ENCODE results near the gene C19orf53. TPM values are rescaled to one million over a fixed set of nuclear protein-coding genes. Genes with fewer than 3 reads are reported as not detected.

The C19orf53 gene
- total and polyA plus RNA-seq, 10 of the 15 experiments (the other 5 are each of a cell fraction or from before 2014, with no cell fraction given) = 109 to 449 (median 218) TPM

DNA sequence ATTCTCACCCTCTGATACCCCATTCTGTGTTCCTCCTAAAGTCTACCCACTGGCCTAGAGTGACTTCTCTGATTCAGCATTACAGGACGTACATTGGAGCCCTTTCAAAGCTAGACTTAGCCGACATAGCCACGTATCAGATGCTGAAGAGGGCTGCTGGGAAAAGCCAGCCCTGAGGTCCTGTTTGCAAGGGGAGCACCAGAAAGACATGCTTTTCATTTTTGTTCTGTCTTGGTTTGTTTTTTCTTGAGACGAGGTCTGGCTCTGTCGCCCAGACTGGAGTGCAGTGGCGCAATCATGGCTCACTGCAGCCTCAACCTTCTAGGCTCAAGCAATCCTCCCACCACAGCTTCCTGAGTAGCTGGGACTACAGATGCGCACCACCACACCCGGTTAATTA lies 14.7 kb downstream of the C19orf53 start:
- H3K79me2 ChIP-seq (ENCODE audit: control insufficient read depth, insufficient read depth, low read length) = no peaks in the 10 kb centered on the region
- SMC1A ChIA-PET (ENCODE audit: uncharacterized antibody, unreplicated experiment) = interaction anchor here (1.4 to 2.8 kb wide), 3 partner anchors 14 to 73 kb away, joined by 5 to 21 read pairs (median 7); no protein-coding TSS in a partner anchor
- DNase-seq (ENCODE audit: low read depth, low spot score) (no peak), ATAC-seq (no peak; the same call in 2 of the 3 replicates), FAIRE-seq (no peak)
- peak overlapping the region; percentile 41; the same call in 1 of the 2 replicates for H3K4me2 ChIP-seq (ENCODE audit: control insufficient read depth, insufficient read depth)
- H3K9me3 ChIP-seq (replicated peaks; ENCODE audit: control insufficient read depth, insufficient read depth, low read length) = no peaks in the 10 kb centered on the region
- no peak overlapping the region for H3K4me3 ChIP-seq
- intact Hi-C loops (cut with micrococcal nuclease; ENCODE audit: unreplicated experiment) (no loop called here), in situ Hi-C loops (cut with MboI) (no loop called here)
- peak overlapping the region; percentile 45 for H2AFZ ChIP-seq (ENCODE audit: control insufficient read depth, low read depth, low read length)
- WGBS (ENCODE audit: insufficient coverage, insufficient replicate concordance, low lambda C conversion rate, missing lambda C conversion rate) = 2% methylated on average over 8 of the region's 8 CpGs
- POLR2A ChIA-PET = interaction anchor here (0.6 to 2.0 kb wide), 3 partner anchors 46 to 73 kb away, joined by 3 to 11 read pairs (median 3); no protein-coding TSS in a partner anchor
- no peaks in the 10 kb centered on the region for H4K20me1 ChIP-seq (ENCODE audit: control insufficient read depth, insufficient read depth)
- H3K9ac ChIP-seq (ENCODE audit: control insufficient read depth, insufficient read depth, low read length) = no peak overlapping the region
- BruUV-seq (replicated peaks) = no TSS peak
- no peaks in the 10 kb centered on the region for H3K36me3 ChIP-seq (ENCODE audit: control insufficient read depth in 2 of 2, insufficient read depth in 2 of 2, low read length in 1 of 2)
- RAD21 ChIA-PET (ENCODE audit: unreplicated experiment) = interaction anchor here (1.6 to 2.6 kb wide), 2 partner anchors 57 to 73 kb away, joined by 3 to 30 read pairs; no protein-coding TSS in a partner anchor
- no peak overlapping the region for H3K27ac ChIP-seq (ENCODE audit: control insufficient read depth, insufficient read depth)
- CTCF ChIA-PET = interaction anchor here (0.9 to 1.5 kb wide), 5 partner anchors 14 to 74 kb away, joined by 3 to 11 read pairs (median 6); partner anchors contain the start of gene C19orf53
- no peaks in the 10 kb centered on the region for H3K27me3 ChIP-seq (replicated peaks in 1 of 2; ENCODE audit: control insufficient read depth in 2 of 2, insufficient read depth in 2 of 2, low read length in 1 of 2)
- peaks cover 25% of the 10 kb centered on the region for H3K4me1 ChIP-seq (ENCODE audit: control insufficient read depth, insufficient read depth, low read length)
- TF ChIP-seq NR2C1 (IDR thresholded peaks at IDR 0.05) (no peak), BHLHE40 (IDR thresholded peaks at IDR 0.05; ENCODE audit: borderline replicate concordance in 1 of 2, low read depth in 2 of 2, low read length in 1 of 2) (no peak), WRNIP1 (IDR thresholded peaks at IDR 0.05; ENCODE audit: borderline replicate concordance, low read depth, low read length) (no peak), SREBF1 (IDR thresholded peaks at IDR 0.05; ENCODE audit: low read length) (no peak), RFX5 (IDR thresholded peaks at IDR 0.05; ENCODE audit: low read depth, low read length) (no peak), HDGF (IDR thresholded peaks at IDR 0.05) (no peak), EED (IDR thresholded peaks at IDR 0.05; ENCODE audit: low read depth) (no peak), SP1 (IDR thresholded peaks at IDR 0.05; ENCODE audit: low read depth, low read length) (no peak), SMAD5 (IDR thresholded peaks at IDR 0.05; ENCODE audit: low read depth) (no peak), STAT1 (conservative IDR thresholded peaks at IDR 0.05) (no peak)
- TF ChIP-seq, protein P1, sequence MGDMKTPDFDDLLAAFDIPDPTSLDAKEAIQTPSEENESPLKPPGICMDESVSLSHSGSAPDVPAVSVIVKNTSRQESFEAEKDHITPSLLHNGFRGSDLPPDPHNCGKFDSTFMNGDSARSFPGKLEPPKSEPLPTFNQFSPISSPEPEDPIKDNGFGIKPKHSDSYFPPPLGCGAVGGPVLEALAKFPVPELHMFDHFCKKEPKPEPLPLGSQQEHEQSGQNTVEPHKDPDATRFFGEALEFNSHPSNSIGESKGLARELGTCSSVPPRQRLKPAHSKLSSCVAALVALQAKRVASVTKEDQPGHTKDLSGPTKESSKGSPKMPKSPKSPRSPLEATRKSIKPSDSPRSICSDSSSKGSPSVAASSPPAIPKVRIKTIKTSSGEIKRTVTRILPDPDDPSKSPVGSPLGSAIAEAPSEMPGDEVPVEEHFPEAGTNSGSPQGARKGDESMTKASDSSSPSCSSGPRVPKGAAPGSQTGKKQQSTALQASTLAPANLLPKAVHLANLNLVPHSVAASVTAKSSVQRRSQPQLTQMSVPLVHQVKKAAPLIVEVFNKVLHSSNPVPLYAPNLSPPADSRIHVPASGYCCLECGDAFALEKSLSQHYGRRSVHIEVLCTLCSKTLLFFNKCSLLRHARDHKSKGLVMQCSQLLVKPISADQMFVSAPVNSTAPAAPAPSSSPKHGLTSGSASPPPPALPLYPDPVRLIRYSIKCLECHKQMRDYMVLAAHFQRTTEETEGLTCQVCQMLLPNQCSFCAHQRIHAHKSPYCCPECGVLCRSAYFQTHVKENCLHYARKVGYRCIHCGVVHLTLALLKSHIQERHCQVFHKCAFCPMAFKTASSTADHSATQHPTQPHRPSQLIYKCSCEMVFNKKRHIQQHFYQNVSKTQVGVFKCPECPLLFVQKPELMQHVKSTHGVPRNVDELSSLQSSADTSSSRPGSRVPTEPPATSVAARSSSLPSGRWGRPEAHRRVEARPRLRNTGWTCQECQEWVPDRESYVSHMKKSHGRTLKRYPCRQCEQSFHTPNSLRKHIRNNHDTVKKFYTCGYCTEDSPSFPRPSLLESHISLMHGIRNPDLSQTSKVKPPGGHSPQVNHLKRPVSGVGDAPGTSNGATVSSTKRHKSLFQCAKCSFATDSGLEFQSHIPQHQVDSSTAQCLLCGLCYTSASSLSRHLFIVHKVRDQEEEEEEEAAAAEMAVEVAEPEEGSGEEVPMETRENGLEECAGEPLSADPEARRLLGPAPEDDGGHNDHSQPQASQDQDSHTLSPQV (IDR thresholded peaks at IDR 0.05) = no peak
- TF ChIP-seq, protein P2, sequence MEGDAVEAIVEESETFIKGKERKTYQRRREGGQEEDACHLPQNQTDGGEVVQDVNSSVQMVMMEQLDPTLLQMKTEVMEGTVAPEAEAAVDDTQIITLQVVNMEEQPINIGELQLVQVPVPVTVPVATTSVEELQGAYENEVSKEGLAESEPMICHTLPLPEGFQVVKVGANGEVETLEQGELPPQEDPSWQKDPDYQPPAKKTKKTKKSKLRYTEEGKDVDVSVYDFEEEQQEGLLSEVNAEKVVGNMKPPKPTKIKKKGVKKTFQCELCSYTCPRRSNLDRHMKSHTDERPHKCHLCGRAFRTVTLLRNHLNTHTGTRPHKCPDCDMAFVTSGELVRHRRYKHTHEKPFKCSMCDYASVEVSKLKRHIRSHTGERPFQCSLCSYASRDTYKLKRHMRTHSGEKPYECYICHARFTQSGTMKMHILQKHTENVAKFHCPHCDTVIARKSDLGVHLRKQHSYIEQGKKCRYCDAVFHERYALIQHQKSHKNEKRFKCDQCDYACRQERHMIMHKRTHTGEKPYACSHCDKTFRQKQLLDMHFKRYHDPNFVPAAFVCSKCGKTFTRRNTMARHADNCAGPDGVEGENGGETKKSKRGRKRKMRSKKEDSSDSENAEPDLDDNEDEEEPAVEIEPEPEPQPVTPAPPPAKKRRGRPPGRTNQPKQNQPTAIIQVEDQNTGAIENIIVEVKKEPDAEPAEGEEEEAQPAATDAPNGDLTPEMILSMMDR (IDR thresholded peaks at IDR 0.05 in 2 of 3, conservative IDR thresholded peaks at IDR 0.05 in 1 of 3; ENCODE audit: control insufficient read depth in 2 of 3, extremely low read depth in 1 of 3, insufficient read depth in 1 of 3, low read depth in 3 of 3, low read length in 3 of 3) = no peak
- TF ChIP-seq, protein P3, sequence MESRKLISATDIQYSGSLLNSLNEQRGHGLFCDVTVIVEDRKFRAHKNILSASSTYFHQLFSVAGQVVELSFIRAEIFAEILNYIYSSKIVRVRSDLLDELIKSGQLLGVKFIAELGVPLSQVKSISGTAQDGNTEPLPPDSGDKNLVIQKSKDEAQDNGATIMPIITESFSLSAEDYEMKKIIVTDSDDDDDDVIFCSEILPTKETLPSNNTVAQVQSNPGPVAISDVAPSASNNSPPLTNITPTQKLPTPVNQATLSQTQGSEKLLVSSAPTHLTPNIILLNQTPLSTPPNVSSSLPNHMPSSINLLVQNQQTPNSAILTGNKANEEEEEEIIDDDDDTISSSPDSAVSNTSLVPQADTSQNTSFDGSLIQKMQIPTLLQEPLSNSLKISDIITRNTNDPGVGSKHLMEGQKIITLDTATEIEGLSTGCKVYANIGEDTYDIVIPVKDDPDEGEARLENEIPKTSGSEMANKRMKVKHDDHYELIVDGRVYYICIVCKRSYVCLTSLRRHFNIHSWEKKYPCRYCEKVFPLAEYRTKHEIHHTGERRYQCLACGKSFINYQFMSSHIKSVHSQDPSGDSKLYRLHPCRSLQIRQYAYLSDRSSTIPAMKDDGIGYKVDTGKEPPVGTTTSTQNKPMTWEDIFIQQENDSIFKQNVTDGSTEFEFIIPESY (IDR thresholded peaks at IDR 0.05) = no peak
- TF ChIP-seq, protein P4, sequence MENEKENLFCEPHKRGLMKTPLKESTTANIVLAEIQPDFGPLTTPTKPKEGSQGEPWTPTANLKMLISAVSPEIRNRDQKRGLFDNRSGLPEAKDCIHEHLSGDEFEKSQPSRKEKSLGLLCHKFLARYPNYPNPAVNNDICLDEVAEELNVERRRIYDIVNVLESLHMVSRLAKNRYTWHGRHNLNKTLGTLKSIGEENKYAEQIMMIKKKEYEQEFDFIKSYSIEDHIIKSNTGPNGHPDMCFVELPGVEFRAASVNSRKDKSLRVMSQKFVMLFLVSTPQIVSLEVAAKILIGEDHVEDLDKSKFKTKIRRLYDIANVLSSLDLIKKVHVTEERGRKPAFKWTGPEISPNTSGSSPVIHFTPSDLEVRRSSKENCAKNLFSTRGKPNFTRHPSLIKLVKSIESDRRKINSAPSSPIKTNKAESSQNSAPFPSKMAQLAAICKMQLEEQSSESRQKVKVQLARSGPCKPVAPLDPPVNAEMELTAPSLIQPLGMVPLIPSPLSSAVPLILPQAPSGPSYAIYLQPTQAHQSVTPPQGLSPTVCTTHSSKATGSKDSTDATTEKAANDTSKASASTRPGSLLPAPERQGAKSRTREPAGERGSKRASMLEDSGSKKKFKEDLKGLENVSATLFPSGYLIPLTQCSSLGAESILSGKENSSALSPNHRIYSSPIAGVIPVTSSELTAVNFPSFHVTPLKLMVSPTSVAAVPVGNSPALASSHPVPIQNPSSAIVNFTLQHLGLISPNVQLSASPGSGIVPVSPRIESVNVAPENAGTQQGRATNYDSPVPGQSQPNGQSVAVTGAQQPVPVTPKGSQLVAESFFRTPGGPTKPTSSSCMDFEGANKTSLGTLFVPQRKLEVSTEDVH (IDR thresholded peaks at IDR 0.05; ENCODE audit: low read depth, partially characterized antibody) = no peak

Data from GM12878 (cell line).